ENCODE measurements around the gene LETMD1.

DNA sequence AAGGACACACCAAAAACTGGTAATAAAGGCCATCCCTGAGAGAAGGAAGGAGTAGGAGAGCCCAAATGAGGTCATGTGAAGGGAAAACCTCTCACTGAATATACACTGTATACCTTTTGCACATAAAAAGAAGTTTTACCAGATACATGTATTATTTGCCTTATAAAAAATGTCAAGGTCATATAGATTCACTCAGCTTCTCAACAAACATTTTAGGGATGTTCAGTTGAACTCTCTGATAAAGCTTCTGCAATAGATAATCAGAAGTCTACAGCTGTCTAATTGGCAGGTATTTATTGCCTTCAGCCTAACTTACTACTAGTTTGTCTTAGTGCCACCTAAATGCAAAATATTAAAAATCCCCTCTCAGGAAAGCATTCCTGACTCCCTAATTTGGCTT, 30.7 kb upstream of the LETMD1 start:
- TF ChIP-seq CTCF (conservative IDR thresholded peaks at IDR 0.05) (no peak), ZFX (IDR thresholded peaks at IDR 0.05) (no peak)
